Tongue (tissue), 2 donors: Measurements from ENCODE around the gene EIF5A. TPM values are rescaled to one million over a fixed set of nuclear protein-coding genes. Genes with fewer than 3 reads are reported as not detected.
A peak's percentile ranks its signal among the peaks of the same experiment; 100 is the strongest.

Experiments used
- DNase-seq: peaks from one replicate; pipeline ENCODE4 v3.0.0-alpha.2; 2015
- total RNA-seq: library from RNA; depleted of rRNA; stranded (reverse); fragments of >200 nt; gene quantifications from one replicate; pipeline ENCODE4 v1.2.3, GENCODE V29; 2014

Gene EIF5A
- 212 TPM for total RNA-seq

GRCh38 chr17:7306911-7307685, at the start of gene EIF5A:
TSS of gene EIF5A (plus strand) at chr17:7307628. CDS start at chr17:7309636, 2,008 bp downstream.
- DNase-seq = peak; percentile 100

GRCh38 chr17:7258731-7259554, 48.5 kb upstream of the EIF5A start:
- no peak for DNase-seq

GRCh38 chr17:7259555-7259889, 47.9 kb upstream of the EIF5A start:
- no peak for DNase-seq

- no peak for DNase-seq
Observed at GRCh38 chr17:7260151-7260550, 47.3 kb upstream of the EIF5A start.

GRCh38 chr17:7260651-7261378, 46.6 kb upstream of the EIF5A start:
- DNase-seq = no peak

GRCh38 chr17:7261379-7262191, 45.8 kb upstream of the EIF5A start:
- DNase-seq = no peak

- DNase-seq = no peak
Observed at GRCh38 chr17:7262192-7262934, 45.1 kb upstream of the EIF5A start, which contains the start of gene CLDN7. TSS of gene CLDN7 (minus strand) at chr17:7262478. CDS start at chr17:7262043, 435 bp downstream.

GRCh38 chr17:7262935-7263800, 44.3 kb upstream of the EIF5A start:
- no peak for DNase-seq

GRCh38 chr17:7263801-7264078, 43.7 kb upstream of the EIF5A start:
- no peak for DNase-seq

GRCh38 chr17:7266784-7267183, 40.6 kb upstream of the EIF5A start:
- DNase-seq = no peak

- DNase-seq = no peak
Observed at GRCh38 chr17:7279448-7279847, 28.0 kb upstream of the EIF5A start.

GRCh38 chr17:7280519-7281073, 26.8 kb upstream of the EIF5A start:
- DNase-seq = peak; percentile 90

GRCh38 chr17:7281074-7281952, 26.1 kb upstream of the EIF5A start, which contains the start of gene SLC2A4:
TSS of gene SLC2A4 (plus strand) at chr17:7281718. CDS start at chr17:7281935, 217 bp downstream.
- peak; percentile 97 for DNase-seq

GRCh38 chr17:7281953-7282751, 25.3 kb upstream of the EIF5A start:
- peak; percentile 65 for DNase-seq

- DNase-seq = no peak
Observed at GRCh38 chr17:7282752-7283321, 24.6 kb upstream of the EIF5A start.

- no peak for DNase-seq
Observed at GRCh38 chr17:7283471-7284216, 23.8 kb upstream of the EIF5A start.

- DNase-seq = no peak
Observed at GRCh38 chr17:7284911-7285310, 22.5 kb upstream of the EIF5A start.
